ENCODE measurements around the gene CDK5RAP1. TPM values are rescaled to one million over a fixed set of nuclear protein-coding genes. Genes with fewer than 3 reads are reported as not detected.

CDK5RAP1 gene
- total and polyA plus RNA-seq, 9 of the 15 experiments (the other 6 are each of a cell fraction or from before 2014, with no cell fraction given): 41.6 to 127 (median 58.3) TPM

DNA sequence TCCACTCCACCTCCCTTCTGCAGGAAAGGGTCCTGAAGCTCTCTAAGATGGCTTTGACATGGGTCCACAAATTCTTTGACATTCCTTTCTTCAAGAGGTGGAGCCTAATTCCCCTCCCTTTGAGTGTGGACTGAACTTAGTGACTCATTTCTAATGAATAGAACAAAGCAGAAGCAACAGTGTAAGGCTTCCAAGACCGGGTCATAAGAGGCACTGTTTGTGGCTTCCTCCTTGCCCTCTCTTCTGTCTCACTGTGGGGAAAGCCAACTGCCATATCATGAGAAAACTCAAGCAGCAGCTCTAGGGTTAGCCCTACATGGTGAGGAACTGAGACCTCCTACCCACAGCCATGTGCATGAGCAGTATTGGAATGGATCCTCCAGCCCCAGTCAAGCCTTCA lies 5.9 kb upstream of the CDK5RAP1 start:
- Histone ChIP-seq H3K4me1 (replicated peaks in 1 of 2; ENCODE audit: control insufficient read depth in 2 of 2, insufficient read depth in 2 of 2, low read length in 2 of 2) (peaks cover 6 to 11% of the 10 kb centered on the region in 2 experiments; a peak in 3 of 5 replicates), H3K4me2 (ENCODE audit: insufficient read depth, low read length) (no peak overlapping the region)
- ATAC-seq: no peak

More for the DNA sequence above, 5.9 kb upstream of the CDK5RAP1 start:
- TF ChIP-seq, protein P1, sequence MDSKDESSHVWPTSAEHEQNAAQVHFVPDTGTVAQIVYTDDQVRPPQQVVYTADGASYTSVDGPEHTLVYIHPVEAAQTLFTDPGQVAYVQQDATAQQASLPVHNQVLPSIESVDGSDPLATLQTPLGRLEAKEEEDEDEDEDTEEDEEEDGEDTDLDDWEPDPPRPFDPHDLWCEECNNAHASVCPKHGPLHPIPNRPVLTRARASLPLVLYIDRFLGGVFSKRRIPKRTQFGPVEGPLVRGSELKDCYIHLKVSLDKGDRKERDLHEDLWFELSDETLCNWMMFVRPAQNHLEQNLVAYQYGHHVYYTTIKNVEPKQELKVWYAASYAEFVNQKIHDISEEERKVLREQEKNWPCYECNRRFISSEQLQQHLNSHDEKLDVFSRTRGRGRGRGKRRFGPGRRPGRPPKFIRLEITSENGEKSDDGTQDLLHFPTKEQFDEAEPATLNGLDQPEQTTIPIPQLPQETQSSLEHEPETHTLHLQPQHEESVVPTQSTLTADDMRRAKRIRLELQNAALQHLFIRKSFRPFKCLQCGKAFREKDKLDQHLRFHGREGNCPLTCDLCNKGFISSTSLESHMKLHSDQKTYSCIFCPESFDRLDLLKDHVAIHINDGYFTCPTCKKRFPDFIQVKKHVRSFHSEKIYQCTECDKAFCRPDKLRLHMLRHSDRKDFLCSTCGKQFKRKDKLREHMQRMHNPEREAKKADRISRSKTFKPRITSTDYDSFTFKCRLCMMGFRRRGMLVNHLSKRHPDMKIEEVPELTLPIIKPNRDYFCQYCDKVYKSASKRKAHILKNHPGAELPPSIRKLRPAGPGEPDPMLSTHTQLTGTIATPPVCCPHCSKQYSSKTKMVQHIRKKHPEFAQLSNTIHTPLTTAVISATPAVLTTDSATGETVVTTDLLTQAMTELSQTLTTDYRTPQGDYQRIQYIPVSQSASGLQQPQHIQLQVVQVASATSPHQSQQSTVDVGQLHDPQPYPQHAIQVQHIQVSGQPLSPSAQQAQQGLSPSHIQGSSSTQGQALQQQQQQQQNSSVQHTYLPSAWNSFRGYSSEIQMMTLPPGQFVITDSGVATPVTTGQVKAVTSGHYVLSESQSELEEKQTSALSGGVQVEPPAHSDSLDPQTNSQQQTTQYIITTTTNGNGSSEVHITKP (IDR thresholded peaks at IDR 0.05; ENCODE audit: partially characterized antibody): peak; percentile 21
- TF ChIP-seq ILK (tag; IDR thresholded peaks at IDR 0.05; ENCODE audit: borderline replicate concordance, low read depth): no peak
- Histone ChIP-seq H3K9me1 (ENCODE audit: control insufficient read depth, insufficient read depth, low read length) (no peaks in the 10 kb centered on the region), H3K79me2 (ENCODE audit: control insufficient read depth, insufficient read depth, low read length) (peaks cover 10% of the 10 kb centered on the region; the same call in 2 of the 3 replicates), H3K27ac (ENCODE audit: extremely low read depth, low read depth, low read length) (no peak overlapping the region), H3K27me3 (ENCODE audit: control insufficient read depth in 2 of 2, insufficient read depth in 2 of 2, low read length in 2 of 2) (no peaks in the 10 kb centered on the region), H3K9me3 (replicated peaks; ENCODE audit: control insufficient read depth, insufficient read depth, low read depth, low read length) (no peaks in the 10 kb centered on the region), H2AFZ (ENCODE audit: low read depth, low read length) (no peak overlapping the region), H3K9ac (ENCODE audit: insufficient read depth in 1 of 2, low read depth in 2 of 2, low read length in 2 of 2) (no peak overlapping the region), H4K20me1 (replicated peaks; ENCODE audit: control insufficient read depth, insufficient read depth, low read length) (no peaks in the 10 kb centered on the region), H3K36me3 (ENCODE audit: control insufficient read depth, insufficient read depth, low read length) (peaks cover 52% of the 10 kb centered on the region), H3K4me3 (no peak overlapping the region)
- intact Hi-C loops (cut with micrococcal nuclease) (no loop called here), in situ Hi-C loops (cut with MboI) (no loop called here)
- no TSS peak for BruUV-seq (replicated peaks)
- 67% methylated on average over 1 of the region's 1 CpG for WGBS (ENCODE audit: insufficient coverage, low coverage, missing lambda C conversion rate)
- POLR2A ChIA-PET: interaction anchor here (0.6 to 1.0 kb wide), 2 partner anchors 8 to 910 kb away, joined by 3 to 5 read pairs; no protein-coding TSS in a partner anchor
- no peak for FAIRE-seq
- CTCF ChIA-PET (ENCODE audit: low intra/inter-chr PET ratio): no interaction called here
- no peak for DNase-seq (ENCODE audit: extremely low read depth in 1 of 4, low spot score in 3 of 4)
